Endothelial cell of umbilical vein (primary cell): Measurements from ENCODE around the gene RPL18. TPM values are rescaled to one million over a fixed set of nuclear protein-coding genes. Genes with fewer than 3 reads are reported as not detected.

Source experiments
- BruUV-seq: library from RNA; stranded (reverse); fragments of 400-500 nt; replicated peaks from 2 replicates; lab custom pipeline; 2021; lab: Mats Ljungman, UMichigan
- CTCF ChIA-PET: fragments of 300-600, 350-600 bp; sonication (Branson Sonifier 250); formaldehyde crosslinking; loops from one replicate; lab custom pipeline; 2021; ENCODE audit warnings: antibody characterized with exemption, inconsistent platforms; lab: Charles Lee
- POLR2A ChIA-PET: fragments of 300-600, 350-600 bp; sonication (Branson Sonifier 250); formaldehyde crosslinking; loops from one replicate; lab custom pipeline; 2021; ENCODE audit warnings: antibody characterized with exemption, inconsistent platforms; lab: Charles Lee
- DNase-seq: peaks from one replicate; pipeline ENCODE4 v3.0.0-alpha.2; 2011; ENCODE audit warnings: low read depth, low spot score
- FAIRE-seq: peaks from 2 replicates; lab custom pipeline; 2011; peaks lifted over from hg19 to GRCh38; lab: Jason Lieb, UNC
- H2AFZ ChIP-seq: 2 replicates; pipeline ENCODE4 v1.6.0; 2012; ENCODE audit warnings: low read depth, low read length, control low read depth, inconsistent platforms
- H3K27ac ChIP-seq: 2 replicates; pipeline ENCODE4 v1.5.1; 2011; ENCODE audit warnings: low read depth, mild to moderate bottlenecking, control low read depth, low read length, moderate library complexity; ENCODE audit not compliant: insufficient read depth
- H3K27me3 ChIP-seq, 2 experiments: 2 replicates each; pipeline versions ENCODE4 v1.6.0 to v1.6.1; 2011; ENCODE audit warnings: low read length in 2 of 2, mixed read lengths in 1 of 2; ENCODE audit not compliant: control insufficient read depth in 2 of 2, insufficient read depth in 2 of 2
- H3K36me3 ChIP-seq, 2 experiments: 2 replicates in 1 of 2; 3 replicates in 1 of 2; pipeline ENCODE4 v1.5.1; 2011; ENCODE audit warnings: low read length in 2 of 2, mild to moderate bottlenecking in 1 of 2, moderate library complexity in 1 of 2; ENCODE audit not compliant: control insufficient read depth in 2 of 2, insufficient read depth in 2 of 2; ENCODE audit errors: extremely low read depth in 1 of 2
- H3K4me1 ChIP-seq: 3 replicates; pipeline ENCODE4 v1.5.1; 2011; ENCODE audit warnings: mild to moderate bottlenecking, low read length; ENCODE audit not compliant: control insufficient read depth, insufficient read depth; ENCODE audit errors: extremely low read depth
- H3K4me2 ChIP-seq: 2 replicates; pipeline ENCODE4 v1.6.1; 2011; ENCODE audit warnings: low read length, control low read depth, mixed read lengths; ENCODE audit not compliant: insufficient read depth
- H3K4me3 ChIP-seq, 3 experiments: fragments of 200-600 bp in 1 of 3; sonication (generic), shearing (Covaris generic) in 1 of 3; replicated peaks in 1 of 3; 2 replicates each; pipeline ENCODE4 v1.5.1; 2011 to 2016; ENCODE audit warnings: control low read depth in 3 of 3, low read length in 3 of 3, mild to moderate bottlenecking in 2 of 3, inconsistent platforms in 1 of 3, low read depth in 1 of 3, moderate library complexity in 1 of 3; ENCODE audit not compliant: insufficient read depth in 1 of 3
- H3K79me2 ChIP-seq: 2 replicates; pipeline ENCODE4 v1.6.0; 2012; ENCODE audit warnings: low read length, inconsistent platforms; ENCODE audit not compliant: control insufficient read depth, insufficient read depth
- H3K9ac ChIP-seq: replicated peaks from 2 replicates; pipeline ENCODE3; 2011; ENCODE audit warnings: low read length, control low read depth; ENCODE audit not compliant: insufficient read depth; ENCODE audit errors: extremely low read depth
- H3K9me1 ChIP-seq: replicated peaks from 3 replicates; pipeline ENCODE4 v1.6.0; 2011; ENCODE audit warnings: mild to moderate bottlenecking, low read length; ENCODE audit not compliant: control insufficient read depth, insufficient read depth; ENCODE audit errors: extremely low read depth
- H3K9me3 ChIP-seq: replicated peaks from 2 replicates; pipeline ENCODE4 v1.5.1; 2012; ENCODE audit warnings: low read length, inconsistent platforms; ENCODE audit not compliant: control insufficient read depth, insufficient read depth
- H4K20me1 ChIP-seq: replicated peaks from 2 replicates; pipeline ENCODE3; 2011; ENCODE audit warnings: mild to moderate bottlenecking, low read length; ENCODE audit not compliant: control insufficient read depth, insufficient read depth; ENCODE audit errors: extremely low read depth
- EZH2 ChIP-seq: IDR thresholded peaks from 2 replicates; pipeline ENCODE4 v1.6.1; 2012; ENCODE audit warnings: borderline replicate concordance, low read depth, mild to moderate bottlenecking, moderate library complexity, low read length, inconsistent platforms; ENCODE audit not compliant: severe bottlenecking
- FOS ChIP-seq: IDR thresholded peaks from 2 replicates; pipeline ENCODE4 v1.6.1; 2011; ENCODE audit warnings: mild to moderate bottlenecking, low read length, moderate library complexity, borderline replicate concordance; ENCODE audit not compliant: insufficient read depth
- GATA2 ChIP-seq: IDR thresholded peaks from 2 replicates; pipeline ENCODE4 v1.7.0; 2011; ENCODE audit warnings: low read depth, mild to moderate bottlenecking, moderate library complexity, mixed read lengths, low read length; ENCODE audit not compliant: insufficient read length, insufficient read depth
- JUN ChIP-seq: IDR thresholded peaks from 2 replicates; pipeline ENCODE4 v1.6.1; 2011; ENCODE audit warnings: borderline replicate concordance, low read depth; ENCODE audit not compliant: insufficient read length, insufficient read depth
- MYC ChIP-seq: IDR thresholded peaks from one replicate; pipeline ENCODE4 v1.6.1; 2011; ENCODE audit warnings: mild to moderate bottlenecking, low read depth, low read length
- POLR2A ChIP-seq: IDR thresholded peaks from 2 replicates; pipeline ENCODE4 v1.6.1; 2012; ENCODE audit warnings: low read depth, mild to moderate bottlenecking, control low read depth, low read length
- POLR2AphosphoS5 ChIP-seq: IDR thresholded peaks from 2 replicates; pipeline ENCODE4 v1.6.1; 2012; ENCODE audit warnings: low read depth, mild to moderate bottlenecking, control low read depth, low read length, moderate library complexity; ENCODE audit not compliant: insufficient read depth
- dilution Hi-C: fragments of 300-500 bp; cut with MboI; formaldehyde crosslinking; loops from one replicate; pipeline ENCODE4 v1.15.0; 2019; ENCODE audit warnings: low sequenced_read_pairs; ENCODE audit not compliant: extremely low pct_ligation_motif_present
- intact Hi-C: fragments of 100-400 bp; cut with micrococcal nuclease; formaldehyde crosslinking; loops from one replicate; pipeline ENCODE4 v1.10.0; 2022
- polyA plus RNA-seq, 4 experiments: library from polyadenylated mRNA; depleted of rRNA in 3 of 4; stranded (reverse) in 3 of 4; unstranded in 1 of 4; fragments of >200 nt; gene quantifications; 2 replicates each; pipeline versions ENCODE4 v1.2.1 to v1.2.3, GENCODE V29; 2011 to 2012; ENCODE audit warnings: missing spikeins in 1 of 4
- total RNA-seq: library from RNA; stranded (reverse); gene quantifications from 2 replicates; pipeline ENCODE4 v1.2.3, GENCODE V29; 2021
- TF ChIP-seq, protein P1 (sequence below), 2 donors: IDR thresholded peaks; 1 replicate in 1 of 2; 2 replicates in 1 of 2; pipeline ENCODE4 v1.5.1; 2011; ENCODE audit warnings: low read length in 2 of 2, mild to moderate bottlenecking in 2 of 2, moderate library complexity in 2 of 2, control low read depth in 1 of 2, inconsistent platforms in 1 of 2, low read depth in 1 of 2; ENCODE audit not compliant: insufficient read depth in 1 of 2; ENCODE audit errors: extremely low read depth in 1 of 2
- TF ChIP-seq, protein P2 (sequence below): IDR thresholded peaks from 2 replicates; pipeline ENCODE4 v1.6.1; 2011; ENCODE audit not compliant: insufficient read depth, insufficient read length

RPL18 gene
- total and polyA plus RNA-seq, 2 donors (not counting 3 experiments of a cell fraction or from before 2014, with no cell fraction given) = 1,407 to 2,154 TPM

GRCh38 chr19:48659768-48660167 is 40.8 kb upstream of the RPL18 start:
- FAIRE-seq (peak; percentile 21), DNase-seq (no peak)
- no TSS peak for BruUV-seq
- dilution Hi-C loops (no loop called here), intact Hi-C loops (no loop called here)
- no peak overlapping the region for H3K27ac ChIP-seq
- H3K4me2 ChIP-seq = no peak overlapping the region
- TF ChIP-seq EZH2 (no peak), MYC (no peak), JUN (no peak), GATA2 (no peak), FOS (no peak), POLR2AphosphoS5 (no peak), POLR2A (no peak)
- TF ChIP-seq, protein P1, sequence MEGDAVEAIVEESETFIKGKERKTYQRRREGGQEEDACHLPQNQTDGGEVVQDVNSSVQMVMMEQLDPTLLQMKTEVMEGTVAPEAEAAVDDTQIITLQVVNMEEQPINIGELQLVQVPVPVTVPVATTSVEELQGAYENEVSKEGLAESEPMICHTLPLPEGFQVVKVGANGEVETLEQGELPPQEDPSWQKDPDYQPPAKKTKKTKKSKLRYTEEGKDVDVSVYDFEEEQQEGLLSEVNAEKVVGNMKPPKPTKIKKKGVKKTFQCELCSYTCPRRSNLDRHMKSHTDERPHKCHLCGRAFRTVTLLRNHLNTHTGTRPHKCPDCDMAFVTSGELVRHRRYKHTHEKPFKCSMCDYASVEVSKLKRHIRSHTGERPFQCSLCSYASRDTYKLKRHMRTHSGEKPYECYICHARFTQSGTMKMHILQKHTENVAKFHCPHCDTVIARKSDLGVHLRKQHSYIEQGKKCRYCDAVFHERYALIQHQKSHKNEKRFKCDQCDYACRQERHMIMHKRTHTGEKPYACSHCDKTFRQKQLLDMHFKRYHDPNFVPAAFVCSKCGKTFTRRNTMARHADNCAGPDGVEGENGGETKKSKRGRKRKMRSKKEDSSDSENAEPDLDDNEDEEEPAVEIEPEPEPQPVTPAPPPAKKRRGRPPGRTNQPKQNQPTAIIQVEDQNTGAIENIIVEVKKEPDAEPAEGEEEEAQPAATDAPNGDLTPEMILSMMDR (IDR thresholded peaks at IDR 0.05; ENCODE audit: extremely low read depth in 1 of 2, insufficient read depth in 1 of 2, low read depth in 1 of 2, low read length in 2 of 2) = no peak
- TF ChIP-seq, protein P2, sequence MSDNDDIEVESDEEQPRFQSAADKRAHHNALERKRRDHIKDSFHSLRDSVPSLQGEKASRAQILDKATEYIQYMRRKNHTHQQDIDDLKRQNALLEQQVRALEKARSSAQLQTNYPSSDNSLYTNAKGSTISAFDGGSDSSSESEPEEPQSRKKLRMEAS = no peak
- H2AFZ ChIP-seq = no peak overlapping the region
- H3K9me3 ChIP-seq = no peaks in the 10 kb centered on the region
- H3K79me2 ChIP-seq = no peaks in the 10 kb centered on the region
- no peak overlapping the region for H3K4me3 ChIP-seq
- POLR2A ChIA-PET = interaction anchor here (0.7 kb wide), 1 partner anchor 296 kb away, joined by 4 read pairs; the partner anchor contains the start of gene SYNGR4
- H3K27me3 ChIP-seq = peaks cover 0 to 2% of the 10 kb centered on the region in 2 experiments
- no peaks in the 10 kb centered on the region for H3K36me3 ChIP-seq
- peaks cover 2% of the 10 kb centered on the region for H3K4me1 ChIP-seq
- no peaks in the 10 kb centered on the region for H3K9me1 ChIP-seq
- CTCF ChIA-PET = no interaction called here
- H4K20me1 ChIP-seq = no peaks in the 10 kb centered on the region
- no peak overlapping the region for H3K9ac ChIP-seq
